HAP-1 (cell line): Measurements from ENCODE around the gene IL36A.

Experiments
- DNase-seq, 2 experiments: peaks; one replicate each; pipeline ENCODE4 v3.0.0-alpha.2; 2016 to 2020; ENCODE audit warnings: low spot score in 2 of 2
- H3K27me3 ChIP-seq: fragments of 250-450 bp; sonication (Bioruptor Pico); 2 replicates; pipeline ENCODE4 v1.5.1; 2020; ENCODE audit warnings: low read depth, mild to moderate bottlenecking, moderate library complexity
- H3K36me3 ChIP-seq: fragments of 250-450 bp; sonication (Bioruptor Pico); replicated peaks from 2 replicates; pipeline ENCODE4 v1.5.1; 2020; ENCODE audit warnings: mild to moderate bottlenecking
- H3K4me1 ChIP-seq: fragments of 250-450 bp; sonication (Bioruptor Pico); 2 replicates; pipeline ENCODE4 v1.5.1; 2020; ENCODE audit warnings: mild to moderate bottlenecking
- H3K4me3 ChIP-seq: fragments of 250-450 bp; sonication (Bioruptor Pico); 2 replicates; pipeline ENCODE4 v1.5.1; 2020; ENCODE audit warnings: mild to moderate bottlenecking, moderate library complexity
- H3K9me3 ChIP-seq: fragments of 250-450 bp; sonication (Bioruptor Pico); 2 replicates; pipeline ENCODE4 v1.5.1; 2020; ENCODE audit warnings: mild to moderate bottlenecking, moderate library complexity
- in situ Hi-C: fragments of 300-500 bp; cut with MboI; formaldehyde crosslinking; loops from 3 replicates; pipeline ENCODE4 v1.14.3; 2020; ENCODE audit warnings: low sequenced_read_pairs, inconsistent platforms, mixed read lengths

Gene IL36A

GRCh38 chr2:112985090-112985489, 20.2 kb upstream of the IL36A start:
- H3K4me3 ChIP-seq: no peak overlapping the region
- H3K4me1 ChIP-seq: no peaks in the 10 kb centered on the region
- no peaks in the 10 kb centered on the region for H3K9me3 ChIP-seq
- no peak for DNase-seq
- no peaks in the 10 kb centered on the region for H3K27me3 ChIP-seq
- no peaks in the 10 kb centered on the region for H3K36me3 ChIP-seq
- in situ Hi-C loops: no loop called here

- H3K4me3 ChIP-seq: no peak overlapping the region
- no peaks in the 10 kb centered on the region for H3K9me3 ChIP-seq
- H3K27me3 ChIP-seq: no peaks in the 10 kb centered on the region
- in situ Hi-C loops: no loop called here
- DNase-seq: no peak
- H3K36me3 ChIP-seq: no peaks in the 10 kb centered on the region
- H3K4me1 ChIP-seq: no peaks in the 10 kb centered on the region
These were observed 15.6 kb upstream of the IL36A start for GRCh38 chr2:112989611-112990010.

- Histone ChIP-seq H3K36me3 (no peaks in the 10 kb centered on the region), H3K27me3 (no peaks in the 10 kb centered on the region), H3K4me1 (no peaks in the 10 kb centered on the region), H3K4me3 (no peak overlapping the region), H3K9me3 (no peaks in the 10 kb centered on the region)
- no peak for DNase-seq
- in situ Hi-C loops: no loop called here
These were observed 11.4 kb upstream of the IL36A start for GRCh38 chr2:112993831-112994230.

- DNase-seq: no peak
- H3K27me3 ChIP-seq: no peaks in the 10 kb centered on the region
- H3K9me3 ChIP-seq: no peaks in the 10 kb centered on the region
- H3K4me3 ChIP-seq: no peak overlapping the region
- no peaks in the 10 kb centered on the region for H3K4me1 ChIP-seq
- in situ Hi-C loops: no loop called here
- no peaks in the 10 kb centered on the region for H3K36me3 ChIP-seq
These were observed 10.6 kb upstream of the IL36A start for GRCh38 chr2:112994648-112995047.

- in situ Hi-C loops: no loop called here
- H3K9me3 ChIP-seq: no peaks in the 10 kb centered on the region
- H3K27me3 ChIP-seq: no peaks in the 10 kb centered on the region
- no peak overlapping the region for H3K4me3 ChIP-seq
- H3K4me1 ChIP-seq: no peaks in the 10 kb centered on the region
- no peaks in the 10 kb centered on the region for H3K36me3 ChIP-seq
- no peak for DNase-seq
These were observed 9.8 kb upstream of the IL36A start for GRCh38 chr2:112995346-112995920.

- Histone ChIP-seq H3K36me3 (no peaks in the 10 kb centered on the region), H3K27me3 (no peaks in the 10 kb centered on the region), H3K4me3 (no peak overlapping the region), H3K9me3 (no peaks in the 10 kb centered on the region; the same call in 1 of the 2 replicates), H3K4me1 (no peaks in the 10 kb centered on the region)
- in situ Hi-C loops: no loop called here
- no peak for DNase-seq
These were observed 8.6 kb upstream of the IL36A start for GRCh38 chr2:112996635-112997034.

- H3K4me3 ChIP-seq: no peak overlapping the region
These were observed 8.1 kb upstream of the IL36A start for GRCh38 chr2:112997151-112997550.

GRCh38 chr2:113000436-113000835, 4.8 kb upstream of the IL36A start:
- in situ Hi-C loops: no loop called here
- Histone ChIP-seq H3K27me3 (no peaks in the 10 kb centered on the region), H3K4me3 (no peak overlapping the region), H3K36me3 (no peaks in the 10 kb centered on the region), H3K4me1 (no peaks in the 10 kb centered on the region), H3K9me3 (no peaks in the 10 kb centered on the region; the same call in 1 of the 2 replicates)
- DNase-seq: no peak

More at GRCh38 chr2:112997151-112997550, 8.1 kb upstream of the IL36A start:
- Histone ChIP-seq H3K27me3 (no peaks in the 10 kb centered on the region), H3K9me3 (no peaks in the 10 kb centered on the region; the same call in 1 of the 2 replicates), H3K4me1 (no peaks in the 10 kb centered on the region), H3K36me3 (no peaks in the 10 kb centered on the region)
- no peak for DNase-seq
- in situ Hi-C loops: no loop called here

GRCh38 chr2:113002677-113003076, 2.6 kb upstream of the IL36A start:
- Histone ChIP-seq H3K9me3 (no peaks in the 10 kb centered on the region; the same call in 1 of the 2 replicates), H3K36me3 (no peaks in the 10 kb centered on the region), H3K27me3 (no peaks in the 10 kb centered on the region), H3K4me1 (no peaks in the 10 kb centered on the region), H3K4me3 (no peak overlapping the region)
- no peak for DNase-seq
- in situ Hi-C loops: no loop called here

GRCh38 chr2:113007250-113007649, 2.0 kb downstream of the IL36A start:
- Histone ChIP-seq H3K9me3 (no peaks in the 10 kb centered on the region), H3K4me3 (no peak overlapping the region), H3K4me1 (no peaks in the 10 kb centered on the region), H3K36me3 (no peaks in the 10 kb centered on the region), H3K27me3 (no peaks in the 10 kb centered on the region)
- in situ Hi-C loops: no loop called here
- DNase-seq: no peak

GRCh38 chr2:113009622-113010021, 4.4 kb downstream of the IL36A start:
- no peaks in the 10 kb centered on the region for H3K27me3 ChIP-seq
- no peaks in the 10 kb centered on the region for H3K9me3 ChIP-seq
- no peaks in the 10 kb centered on the region for H3K4me1 ChIP-seq
- in situ Hi-C loops: no loop called here
- no peaks in the 10 kb centered on the region for H3K36me3 ChIP-seq
- no peak overlapping the region for H3K4me3 ChIP-seq
- DNase-seq: no peak

- in situ Hi-C loops: no loop called here
- H3K9me3 ChIP-seq: no peaks in the 10 kb centered on the region
- no peaks in the 10 kb centered on the region for H3K27me3 ChIP-seq
- no peaks in the 10 kb centered on the region for H3K36me3 ChIP-seq
- DNase-seq: no peak
- no peak overlapping the region for H3K4me3 ChIP-seq
- no peaks in the 10 kb centered on the region for H3K4me1 ChIP-seq
These were observed 4.8 kb downstream of the IL36A start for GRCh38 chr2:113010088-113010487.

GRCh38 chr2:113011108-113011507, 5.8 kb downstream of the IL36A start:
- in situ Hi-C loops: no loop called here

GRCh38 chr2:113012436-113013335, 7.4 kb downstream of the IL36A start:
- no peaks in the 10 kb centered on the region for H3K4me1 ChIP-seq
- no peaks in the 10 kb centered on the region for H3K36me3 ChIP-seq
- no peak overlapping the region for H3K4me3 ChIP-seq
- no peak for DNase-seq
- in situ Hi-C loops: no loop called here
- no peaks in the 10 kb centered on the region for H3K27me3 ChIP-seq
- no peaks in the 10 kb centered on the region for H3K9me3 ChIP-seq

More at GRCh38 chr2:113011108-113011507, 5.8 kb downstream of the IL36A start:
- H3K4me3 ChIP-seq: no peak overlapping the region
- no peak for DNase-seq
- no peaks in the 10 kb centered on the region for H3K4me1 ChIP-seq
- H3K36me3 ChIP-seq: no peaks in the 10 kb centered on the region
- H3K27me3 ChIP-seq: no peaks in the 10 kb centered on the region
- H3K9me3 ChIP-seq: no peaks in the 10 kb centered on the region
